GM12872 (cell line): ENCODE measurements around the gene STX3.

ENCODE experiments used
- TF ChIP-seq, protein P1 (sequence below): IDR thresholded peaks from 3 replicates; pipeline ENCODE4 v1.5.1; 2011; ENCODE audit warnings: low read depth, mild to moderate bottlenecking, low read length, moderate library complexity; ENCODE audit not compliant: insufficient read depth

STX3 gene

DNA sequence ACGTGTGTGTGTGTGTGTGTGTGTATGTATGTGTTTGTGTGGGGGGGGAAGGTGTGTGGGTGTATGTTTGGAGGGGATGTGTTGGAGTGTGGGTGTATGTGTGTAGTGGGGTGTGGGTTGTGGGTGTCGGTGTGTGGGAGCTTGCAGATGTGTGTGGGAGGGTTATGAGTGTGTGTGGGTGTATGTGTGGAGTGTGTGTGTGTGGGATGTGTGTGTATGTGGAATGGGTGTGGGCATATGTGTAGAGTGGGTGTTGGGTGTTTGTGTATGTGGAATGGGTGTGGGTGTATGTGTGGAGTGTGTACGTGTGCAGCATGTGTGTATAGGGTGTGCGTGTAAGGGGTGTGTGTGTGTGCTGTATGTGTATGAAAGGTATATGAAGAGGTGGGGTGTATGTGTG lies 14.7 kb downstream of the STX3 start:
- TF ChIP-seq, protein P1, sequence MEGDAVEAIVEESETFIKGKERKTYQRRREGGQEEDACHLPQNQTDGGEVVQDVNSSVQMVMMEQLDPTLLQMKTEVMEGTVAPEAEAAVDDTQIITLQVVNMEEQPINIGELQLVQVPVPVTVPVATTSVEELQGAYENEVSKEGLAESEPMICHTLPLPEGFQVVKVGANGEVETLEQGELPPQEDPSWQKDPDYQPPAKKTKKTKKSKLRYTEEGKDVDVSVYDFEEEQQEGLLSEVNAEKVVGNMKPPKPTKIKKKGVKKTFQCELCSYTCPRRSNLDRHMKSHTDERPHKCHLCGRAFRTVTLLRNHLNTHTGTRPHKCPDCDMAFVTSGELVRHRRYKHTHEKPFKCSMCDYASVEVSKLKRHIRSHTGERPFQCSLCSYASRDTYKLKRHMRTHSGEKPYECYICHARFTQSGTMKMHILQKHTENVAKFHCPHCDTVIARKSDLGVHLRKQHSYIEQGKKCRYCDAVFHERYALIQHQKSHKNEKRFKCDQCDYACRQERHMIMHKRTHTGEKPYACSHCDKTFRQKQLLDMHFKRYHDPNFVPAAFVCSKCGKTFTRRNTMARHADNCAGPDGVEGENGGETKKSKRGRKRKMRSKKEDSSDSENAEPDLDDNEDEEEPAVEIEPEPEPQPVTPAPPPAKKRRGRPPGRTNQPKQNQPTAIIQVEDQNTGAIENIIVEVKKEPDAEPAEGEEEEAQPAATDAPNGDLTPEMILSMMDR: no peak

DNA sequence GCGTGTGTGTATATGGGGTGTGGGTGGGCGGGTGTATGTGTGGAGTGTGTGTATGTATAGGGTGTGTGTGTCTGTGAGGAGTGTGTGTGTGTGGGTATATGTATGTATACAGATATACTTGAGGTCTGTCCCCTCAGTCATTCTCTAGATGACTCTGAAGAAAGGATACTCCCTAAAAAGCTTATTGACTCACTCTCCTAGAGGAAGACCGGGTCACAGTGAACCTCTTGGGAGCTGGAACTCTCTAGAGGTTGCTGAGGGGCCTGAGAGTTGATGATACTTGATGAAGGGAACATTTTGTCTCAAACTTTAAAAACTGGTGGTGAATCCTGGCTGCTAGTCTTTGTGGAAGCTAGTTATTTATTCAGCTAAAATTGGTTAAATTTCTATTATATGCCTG lies 15.1 kb downstream of the STX3 start:
- TF ChIP-seq, protein P1: no peak

- TF ChIP-seq, protein P1: no peak
These were observed 15.7 kb downstream of the STX3 start for GRCh38 chr11:59770869-59771268.

DNA sequence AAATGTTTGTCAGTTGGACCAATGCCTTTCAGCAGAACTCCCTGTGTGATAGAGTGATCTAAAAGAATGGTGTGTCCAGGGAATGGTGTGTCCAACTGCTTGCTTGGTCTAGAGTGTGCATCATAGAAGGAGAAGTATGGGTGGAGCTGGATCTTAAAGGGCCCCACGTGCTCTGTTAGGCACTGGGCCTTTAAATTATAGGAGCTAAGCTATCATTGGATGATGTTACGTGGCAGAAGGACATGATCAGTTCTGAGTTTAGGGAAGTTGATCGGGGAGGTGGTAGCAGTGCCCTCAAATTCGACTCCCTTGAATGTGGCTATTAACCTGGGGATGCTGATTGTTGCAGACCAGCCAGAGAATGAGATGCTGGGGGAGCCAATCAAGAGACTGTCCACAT lies 16.4 kb downstream of the STX3 start:
- TF ChIP-seq, protein P1: no peak

DNA sequence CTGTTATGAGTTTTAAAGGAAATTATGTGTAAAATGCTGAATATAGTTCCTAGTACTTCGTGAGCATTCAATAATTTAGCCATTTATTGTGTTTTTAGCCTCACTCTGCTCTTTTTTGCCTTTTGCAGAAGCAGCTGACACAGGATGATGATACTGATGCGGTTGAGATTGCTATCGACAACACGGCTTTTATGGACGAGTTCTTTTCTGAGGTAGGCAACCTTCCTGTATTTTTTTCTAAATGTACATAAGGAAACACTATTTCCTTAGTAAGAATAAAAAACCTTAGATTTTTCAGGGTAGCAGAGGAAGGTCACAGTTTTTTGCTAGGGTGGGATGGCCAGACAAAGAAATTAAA lies 17.9 kb downstream of the STX3 start:
- TF ChIP-seq, protein P1: no peak

DNA sequence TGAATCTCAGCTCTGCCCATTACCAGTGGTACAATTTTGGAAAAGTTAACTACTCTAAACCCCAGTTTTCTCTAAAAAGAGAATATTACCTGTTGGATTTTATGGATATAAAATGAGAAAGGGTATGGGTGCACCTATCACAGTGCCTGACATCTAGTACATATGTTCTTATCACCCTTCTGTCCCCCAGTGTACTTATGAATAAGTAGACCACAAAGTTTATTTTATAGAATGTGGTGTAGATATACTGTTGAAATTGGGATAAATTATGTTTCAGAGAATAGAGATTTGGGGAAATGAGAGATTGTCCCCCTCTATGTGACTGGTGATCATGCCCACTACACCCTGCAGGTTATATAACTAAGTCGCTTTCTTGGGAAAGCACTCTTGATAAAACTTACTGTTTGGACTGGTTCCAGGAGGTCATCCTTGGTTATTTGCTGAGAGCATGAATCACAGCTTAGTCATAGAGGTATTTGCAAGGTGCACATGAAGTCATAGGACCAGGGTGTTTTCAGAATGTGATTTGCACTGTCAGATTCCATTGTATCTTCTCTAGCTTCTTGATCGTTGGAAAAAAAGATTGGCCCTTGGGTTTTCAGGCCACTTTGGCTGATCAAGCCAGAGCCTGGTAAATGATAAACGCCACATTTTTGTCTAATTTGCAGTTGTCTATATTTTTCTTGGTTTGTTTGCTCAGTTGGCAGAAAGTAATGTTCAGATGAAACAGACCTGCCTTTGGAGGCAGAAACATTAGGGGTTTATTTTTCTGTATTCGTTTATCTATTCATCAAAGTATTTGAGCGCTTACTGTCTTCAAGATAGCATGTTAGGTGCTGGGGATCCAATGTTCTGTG lies 21.3 kb downstream of the STX3 start:
- TF ChIP-seq, protein P1: no peak

- TF ChIP-seq, protein P1: no peak
These were observed 21.9 kb downstream of the STX3 start for GRCh38 chr11:59777104-59777503.
